Endothelial cell of umbilical vein (primary cell): ENCODE results near the gene CNTD1.

Experiments used
- FOS ChIP-seq: IDR thresholded peaks from 2 replicates; pipeline ENCODE4 v1.6.1; 2011; ENCODE audit warnings: mild to moderate bottlenecking, low read length, moderate library complexity, borderline replicate concordance; ENCODE audit not compliant: insufficient read depth
- POLR2A ChIP-seq: IDR thresholded peaks from 2 replicates; pipeline ENCODE4 v1.6.1; 2012; ENCODE audit warnings: low read depth, mild to moderate bottlenecking, control low read depth, low read length
- TF ChIP-seq, protein P1 (sequence below), 2 donors: IDR thresholded peaks; 1 replicate in 1 of 2; 2 replicates in 1 of 2; pipeline ENCODE4 v1.5.1; 2011; ENCODE audit warnings: low read length in 2 of 2, mild to moderate bottlenecking in 2 of 2, moderate library complexity in 2 of 2, control low read depth in 1 of 2, inconsistent platforms in 1 of 2, low read depth in 1 of 2; ENCODE audit not compliant: insufficient read depth in 1 of 2; ENCODE audit errors: extremely low read depth in 1 of 2

DNA sequence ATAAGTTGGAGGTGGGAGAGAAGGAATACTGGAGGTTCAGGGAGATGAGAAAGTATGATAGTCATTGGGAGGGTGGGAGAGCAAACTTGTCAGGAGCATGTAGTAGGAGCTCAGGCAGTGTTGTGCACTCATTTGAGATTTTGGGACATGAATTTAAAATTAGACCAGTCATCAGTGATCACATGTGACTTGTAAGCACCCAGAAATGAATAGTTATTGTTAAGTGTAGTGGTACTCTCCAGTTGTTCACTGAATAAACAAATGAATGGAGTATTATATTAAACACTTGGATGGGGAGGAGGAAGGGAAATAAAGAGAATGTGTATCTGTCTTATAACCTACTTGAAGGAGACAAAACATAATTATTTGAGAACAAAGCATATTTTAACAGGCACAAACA, 32.3 kb downstream of the CNTD1 start:
- TF ChIP-seq POLR2A = no peak
- TF ChIP-seq, protein P1, sequence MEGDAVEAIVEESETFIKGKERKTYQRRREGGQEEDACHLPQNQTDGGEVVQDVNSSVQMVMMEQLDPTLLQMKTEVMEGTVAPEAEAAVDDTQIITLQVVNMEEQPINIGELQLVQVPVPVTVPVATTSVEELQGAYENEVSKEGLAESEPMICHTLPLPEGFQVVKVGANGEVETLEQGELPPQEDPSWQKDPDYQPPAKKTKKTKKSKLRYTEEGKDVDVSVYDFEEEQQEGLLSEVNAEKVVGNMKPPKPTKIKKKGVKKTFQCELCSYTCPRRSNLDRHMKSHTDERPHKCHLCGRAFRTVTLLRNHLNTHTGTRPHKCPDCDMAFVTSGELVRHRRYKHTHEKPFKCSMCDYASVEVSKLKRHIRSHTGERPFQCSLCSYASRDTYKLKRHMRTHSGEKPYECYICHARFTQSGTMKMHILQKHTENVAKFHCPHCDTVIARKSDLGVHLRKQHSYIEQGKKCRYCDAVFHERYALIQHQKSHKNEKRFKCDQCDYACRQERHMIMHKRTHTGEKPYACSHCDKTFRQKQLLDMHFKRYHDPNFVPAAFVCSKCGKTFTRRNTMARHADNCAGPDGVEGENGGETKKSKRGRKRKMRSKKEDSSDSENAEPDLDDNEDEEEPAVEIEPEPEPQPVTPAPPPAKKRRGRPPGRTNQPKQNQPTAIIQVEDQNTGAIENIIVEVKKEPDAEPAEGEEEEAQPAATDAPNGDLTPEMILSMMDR (IDR thresholded peaks at IDR 0.05; ENCODE audit: extremely low read depth in 1 of 2, insufficient read depth in 1 of 2, low read depth in 1 of 2, low read length in 2 of 2) = no peak
- TF ChIP-seq FOS = no peak
